Kasumi-1 (cell line): Measurements from ENCODE around the gene SBNO1.
"Not testable (repeated sequence)": the region's sequence is repeated elsewhere in the genome, so short reads cannot be mapped to it uniquely, and the experiment has no call there.

Experiments used
- DNase-seq, 2 experiments: peaks; one replicate each; lab custom pipeline; 2025; lab: John Stamatoyannopoulos, UW

SBNO1 gene

DNA sequence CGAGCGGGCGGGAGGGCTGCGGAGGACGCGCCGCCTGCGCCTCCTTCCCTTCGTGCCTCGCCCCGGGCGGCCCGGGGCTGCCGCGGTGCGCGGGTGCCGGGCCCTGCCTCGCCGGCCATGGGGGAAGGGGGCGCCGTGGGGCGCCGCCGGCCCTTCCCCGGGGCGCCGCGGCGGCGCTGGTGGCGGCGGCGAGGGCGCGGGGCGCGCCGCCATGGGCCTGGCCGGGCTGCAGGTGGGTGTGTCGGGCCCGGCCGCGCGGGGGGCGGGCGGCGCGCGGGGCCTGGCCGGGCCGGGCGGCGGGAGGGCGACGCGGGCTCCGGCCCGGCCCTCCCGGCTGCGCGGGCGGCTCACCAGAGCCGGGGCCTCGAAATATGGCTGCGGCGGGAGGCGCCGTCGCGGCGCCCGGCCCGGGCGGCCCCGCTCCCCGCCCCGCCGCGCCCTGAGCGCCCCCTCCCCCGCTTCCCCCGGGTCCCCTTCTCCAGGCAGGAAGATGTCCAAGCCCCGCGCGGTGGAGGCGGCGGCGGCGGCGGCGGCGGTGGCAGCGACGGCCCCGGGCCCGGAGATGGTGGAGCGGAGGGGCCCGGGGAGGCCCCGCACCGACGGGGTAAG lies 24.4 kb upstream of the SBNO1 start:
- no peak for DNase-seq

DNA sequence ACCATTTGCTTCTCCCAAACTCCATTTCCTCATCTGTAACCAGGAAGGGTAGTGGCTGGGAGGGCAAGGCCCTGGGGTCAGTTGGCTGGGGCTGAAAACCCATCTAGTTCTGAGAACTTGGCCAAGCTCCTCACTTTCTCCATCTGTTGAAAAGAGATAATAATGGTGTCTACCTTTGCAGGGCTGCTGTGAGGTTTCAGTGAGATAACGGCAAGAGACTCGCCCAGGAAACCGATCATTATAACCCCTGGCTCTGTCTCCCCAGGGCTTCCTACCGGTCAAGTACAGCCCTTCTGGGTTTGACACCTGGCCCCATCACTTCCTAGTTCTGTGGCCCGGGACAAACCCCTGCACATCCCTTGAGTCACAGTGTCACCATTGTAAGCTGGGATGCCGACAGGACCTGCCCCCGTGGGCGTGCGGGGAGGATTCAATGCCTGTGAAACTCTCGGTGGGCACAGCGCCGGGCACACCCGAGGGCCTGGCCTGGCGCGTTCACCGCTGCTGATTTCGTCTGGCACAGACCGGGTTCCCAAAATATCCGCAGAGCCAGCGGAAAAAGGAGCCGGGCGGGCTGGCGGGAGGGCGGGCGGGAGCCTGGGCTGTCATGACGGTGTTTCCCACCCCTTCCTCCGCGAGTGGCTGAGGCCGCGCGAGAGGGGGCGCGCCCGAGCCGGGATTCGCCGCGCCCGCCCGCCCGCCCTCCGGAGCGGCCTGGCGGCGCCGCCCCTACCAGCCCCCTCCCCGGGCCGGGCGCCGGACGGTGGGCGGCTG lies 23.7 kb upstream of the SBNO1 start:
- peak; percentile 62 to 66 for DNase-seq

DNA sequence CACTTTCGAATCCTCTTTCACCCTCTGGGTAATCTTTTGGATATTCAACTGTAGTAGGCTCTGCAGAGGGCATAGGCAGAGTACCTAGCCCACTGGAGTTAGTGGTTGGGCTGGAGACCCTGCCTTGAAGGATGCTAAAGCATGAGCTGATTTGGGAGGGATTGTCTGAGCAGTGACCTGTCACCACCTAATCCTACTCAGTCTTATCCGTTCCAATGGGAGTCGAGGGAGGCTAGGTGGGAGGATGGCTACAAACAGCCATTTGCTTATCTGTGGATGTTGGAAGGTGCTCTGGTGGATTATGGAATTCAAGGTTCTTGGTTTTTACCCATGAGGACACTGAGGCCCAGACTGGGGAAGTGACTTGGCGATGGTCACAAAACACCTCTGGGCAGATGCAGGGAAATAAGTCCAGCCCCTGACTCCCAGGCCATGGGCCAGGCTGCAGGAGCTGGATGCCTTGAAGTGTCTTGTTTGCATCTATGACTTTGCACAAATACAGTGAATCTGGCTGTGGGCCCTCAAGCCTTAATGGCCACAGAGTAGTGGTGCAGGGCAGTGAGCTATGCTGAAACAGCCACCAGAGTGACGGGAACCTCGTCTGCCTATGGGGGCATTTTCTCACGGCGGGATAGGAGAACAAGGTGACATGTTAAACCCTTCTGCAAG lies 23.0 kb upstream of the SBNO1 start:
- DNase-seq: no peak

DNA sequence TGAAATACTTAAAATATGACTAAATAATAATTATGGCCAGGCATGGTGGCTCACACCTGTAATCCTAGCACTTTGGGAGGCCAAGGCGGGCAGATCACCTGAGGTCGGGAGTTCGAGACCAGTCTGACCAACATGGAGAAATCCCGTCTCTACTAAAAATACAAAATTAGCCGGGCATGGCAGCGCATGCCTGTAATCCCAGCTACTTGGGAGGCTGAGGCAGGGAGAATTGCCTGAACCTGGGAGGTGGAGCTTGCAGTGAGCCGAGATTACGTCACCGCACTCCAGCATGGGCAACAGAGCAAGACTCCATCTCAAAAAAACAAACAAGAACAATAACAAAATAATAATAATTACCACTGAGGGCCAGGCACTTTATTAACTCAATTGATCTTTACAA lies 20.9 kb upstream of the SBNO1 start:
- DNase-seq: not testable (repeated sequence)

DNA sequence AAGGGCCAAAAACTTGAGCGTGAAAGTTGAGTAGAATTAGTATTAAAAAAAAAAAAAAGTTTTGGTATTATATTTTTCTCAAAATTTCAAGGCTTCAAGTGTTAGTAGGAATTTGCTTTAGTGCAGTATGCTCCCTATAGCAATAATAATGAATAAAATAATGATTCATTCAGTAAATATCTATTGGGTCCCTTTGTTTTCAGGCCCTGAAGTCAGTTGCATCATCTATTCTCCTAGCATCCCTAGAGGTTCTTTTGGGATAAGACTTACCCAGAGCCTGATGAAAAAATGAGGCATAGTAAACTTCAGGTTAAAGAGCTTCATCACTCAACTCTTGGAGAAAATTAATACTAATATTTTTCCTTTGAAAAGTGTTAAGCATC lies 20.3 kb upstream of the SBNO1 start:
- DNase-seq: peak in 1 of 2 experiments; percentile 11

DNA sequence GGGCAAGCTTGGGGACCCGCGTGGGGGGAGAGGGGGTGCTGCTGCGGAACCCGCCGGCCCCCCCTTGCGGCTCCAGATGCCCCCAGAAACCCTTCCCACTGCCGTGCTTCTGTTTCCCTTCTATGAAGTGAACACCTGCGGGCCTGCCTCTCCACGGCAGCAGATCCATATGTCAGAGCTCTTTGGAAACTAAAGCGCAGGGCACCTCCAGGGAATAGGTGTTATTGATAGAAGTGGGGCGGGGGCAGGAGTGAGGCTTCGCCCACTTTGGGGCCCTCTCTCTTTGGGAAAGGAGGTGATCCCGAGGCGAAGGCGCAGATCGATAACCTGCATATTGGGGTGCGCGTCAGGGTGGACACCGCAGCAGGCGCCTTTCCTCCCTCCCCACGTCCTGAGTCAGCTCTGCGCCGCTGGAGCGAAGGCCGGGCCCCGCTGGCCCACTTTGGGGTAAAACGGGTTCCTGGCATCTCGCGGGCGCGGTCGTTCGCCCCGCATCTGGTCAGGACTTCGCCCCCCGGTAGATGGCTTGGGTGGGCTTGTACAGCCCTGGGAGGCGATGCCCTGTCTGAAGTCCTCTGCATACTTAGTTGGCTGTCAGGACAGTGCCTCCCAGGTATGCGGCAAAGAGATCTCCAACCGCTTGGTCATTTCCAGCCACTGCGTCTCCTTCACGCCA lies 19.8 kb upstream of the SBNO1 start:
- no peak for DNase-seq

DNA sequence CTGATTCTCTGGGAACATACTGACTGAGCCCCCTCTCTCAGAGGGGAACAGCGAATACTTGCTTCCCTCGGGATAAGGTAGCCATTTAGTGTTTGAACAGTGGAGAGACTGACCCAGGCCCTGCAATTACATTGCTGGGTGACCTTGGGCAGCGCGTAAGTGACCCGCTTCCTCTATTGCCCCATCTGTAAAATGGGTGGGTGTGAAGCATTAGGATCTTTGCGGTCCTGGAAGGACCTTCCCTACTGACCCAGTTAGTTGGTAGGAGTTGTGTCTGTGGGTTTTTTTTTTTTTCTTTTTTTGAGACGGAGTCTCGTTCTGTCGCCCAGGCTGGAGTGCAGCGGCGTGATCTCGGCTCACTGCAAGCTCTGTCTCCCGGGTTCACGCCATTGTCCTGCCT lies 18.0 kb upstream of the SBNO1 start:
- DNase-seq: no peak

DNA sequence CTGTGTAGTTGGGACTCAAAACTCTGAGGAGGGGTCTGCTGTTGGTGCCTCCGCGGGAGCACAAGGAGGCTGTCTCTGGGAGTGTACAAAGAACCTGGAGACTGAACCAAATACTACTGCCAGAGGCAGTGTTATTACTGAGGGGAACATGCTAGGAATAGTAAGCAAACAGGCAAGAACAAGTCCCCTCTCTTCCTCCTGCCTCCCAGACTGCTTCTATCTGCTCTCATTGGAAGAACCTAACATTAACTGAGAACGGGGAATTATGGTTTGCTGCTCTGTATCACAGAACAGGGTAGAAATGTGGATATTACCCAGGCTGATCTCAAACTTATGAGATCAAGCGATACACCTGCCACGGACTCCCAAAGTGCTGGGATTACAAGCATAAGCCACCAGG lies 14.7 kb upstream of the SBNO1 start:
- no peak for DNase-seq

DNA sequence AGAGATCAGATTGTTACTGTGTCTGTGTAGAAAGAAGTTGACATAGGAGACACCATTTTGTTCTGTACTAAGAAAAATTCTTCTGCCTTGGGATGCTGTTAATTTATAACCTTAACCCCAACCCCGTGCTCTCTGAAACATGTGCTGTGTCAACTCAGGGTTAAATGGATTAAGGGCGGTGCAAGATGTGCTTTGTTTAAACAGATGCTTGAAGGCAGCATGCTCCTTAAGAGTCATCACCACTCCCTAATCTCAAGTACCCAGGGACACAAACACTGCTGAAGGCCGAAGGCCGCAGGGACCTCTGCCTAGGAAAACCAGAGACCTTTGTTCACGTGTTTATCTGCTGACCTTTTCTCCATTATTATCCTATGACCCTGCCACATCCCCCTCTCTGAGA lies 7.8 kb upstream of the SBNO1 start:
- DNase-seq: not testable (repeated sequence)

DNA sequence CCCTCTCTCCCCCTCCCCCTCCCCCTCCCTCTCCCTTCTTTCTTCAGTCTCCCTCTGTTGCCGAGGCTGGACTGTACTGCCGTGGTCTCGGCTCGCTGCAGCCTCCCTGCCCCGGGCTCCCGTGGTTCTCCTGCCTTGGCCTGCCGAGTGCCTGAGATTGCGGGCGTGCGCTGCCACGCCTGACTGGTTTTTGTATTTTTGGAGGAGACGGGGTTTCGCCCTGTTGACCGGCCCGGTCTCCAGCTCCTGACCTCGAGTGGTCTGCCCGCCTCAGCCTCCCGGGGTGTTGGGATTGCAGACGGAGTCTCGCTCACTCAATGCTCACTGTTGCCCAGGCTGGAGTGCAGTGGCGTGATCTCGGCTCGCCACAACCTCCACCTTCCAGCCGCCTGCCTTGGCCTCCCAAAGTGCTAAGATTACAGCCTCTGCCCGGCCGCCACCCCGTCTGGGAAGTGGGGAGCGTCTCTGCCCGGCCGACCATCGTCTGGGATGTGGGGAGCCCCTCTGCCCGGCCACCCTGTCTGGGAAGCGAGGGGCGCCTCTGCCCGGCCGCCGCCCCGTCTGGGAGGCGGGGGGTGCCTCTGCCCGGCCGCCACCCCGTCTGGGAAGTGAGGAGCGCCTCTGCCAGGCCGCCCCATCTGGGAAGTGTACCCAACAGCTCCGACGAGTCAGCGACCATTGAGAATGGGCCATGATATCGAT lies 7.2 kb upstream of the SBNO1 start:
- DNase-seq: not testable (repeated sequence)

DNA sequence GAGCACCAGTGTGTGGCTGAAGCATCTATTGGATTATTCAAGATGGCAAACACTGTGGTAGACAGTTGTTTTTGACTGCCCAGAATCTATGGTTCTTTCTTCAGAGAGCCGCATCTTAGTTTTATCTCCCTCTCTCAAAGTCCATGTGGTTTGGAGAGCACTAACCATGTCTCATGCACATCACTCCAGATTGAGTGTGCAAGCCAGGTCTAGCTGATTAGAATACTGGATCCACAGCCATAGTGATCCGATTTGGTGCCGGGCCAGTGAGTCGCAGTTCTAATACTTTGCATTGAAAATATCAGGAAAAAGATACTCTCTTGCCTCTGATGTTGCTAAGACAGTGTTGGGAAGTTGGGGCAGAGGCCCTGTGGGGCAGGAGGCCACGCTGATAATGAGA lies 4.6 kb upstream of the SBNO1 start:
- DNase-seq: no peak

DNA sequence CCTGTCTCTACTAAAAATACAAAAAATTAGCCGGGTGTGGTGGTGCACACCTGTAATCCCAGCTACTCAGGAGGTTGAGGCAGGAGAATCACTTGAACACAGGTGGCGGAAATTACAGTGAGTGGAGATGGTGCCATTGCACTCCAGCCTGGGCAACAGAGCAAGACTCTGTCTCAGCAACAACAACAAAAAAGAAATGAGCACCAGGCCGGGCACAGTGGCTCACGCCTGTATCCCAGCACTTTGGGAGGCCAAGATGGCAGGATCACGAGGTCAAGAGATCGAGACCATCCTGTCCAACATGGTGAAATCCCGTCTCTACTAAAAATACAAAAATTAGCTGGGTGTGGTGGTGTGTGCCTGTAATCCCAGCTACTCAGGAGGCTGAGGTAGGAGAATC lies 3.8 kb upstream of the SBNO1 start:
- DNase-seq: not testable (repeated sequence)

DNA sequence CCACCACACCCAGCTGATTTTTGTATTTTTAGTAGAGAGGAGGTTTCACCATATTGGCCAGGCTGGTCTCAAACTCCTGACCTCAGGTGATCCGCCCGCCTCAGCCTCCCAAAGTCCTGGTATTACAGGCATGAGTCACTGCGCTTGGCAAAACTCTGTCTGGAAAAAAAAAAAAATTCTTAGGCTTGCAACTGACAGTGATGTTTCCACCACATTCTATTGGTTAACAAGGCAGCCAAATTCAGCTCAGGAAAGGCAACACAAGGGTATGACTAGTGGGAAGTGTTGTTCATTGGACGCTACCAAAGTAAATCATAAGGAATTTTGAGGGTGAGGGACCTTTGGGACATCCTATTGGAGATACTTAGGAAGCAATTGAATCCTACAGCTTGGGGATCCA lies 2.9 kb upstream of the SBNO1 start:
- no peak for DNase-seq

DNA sequence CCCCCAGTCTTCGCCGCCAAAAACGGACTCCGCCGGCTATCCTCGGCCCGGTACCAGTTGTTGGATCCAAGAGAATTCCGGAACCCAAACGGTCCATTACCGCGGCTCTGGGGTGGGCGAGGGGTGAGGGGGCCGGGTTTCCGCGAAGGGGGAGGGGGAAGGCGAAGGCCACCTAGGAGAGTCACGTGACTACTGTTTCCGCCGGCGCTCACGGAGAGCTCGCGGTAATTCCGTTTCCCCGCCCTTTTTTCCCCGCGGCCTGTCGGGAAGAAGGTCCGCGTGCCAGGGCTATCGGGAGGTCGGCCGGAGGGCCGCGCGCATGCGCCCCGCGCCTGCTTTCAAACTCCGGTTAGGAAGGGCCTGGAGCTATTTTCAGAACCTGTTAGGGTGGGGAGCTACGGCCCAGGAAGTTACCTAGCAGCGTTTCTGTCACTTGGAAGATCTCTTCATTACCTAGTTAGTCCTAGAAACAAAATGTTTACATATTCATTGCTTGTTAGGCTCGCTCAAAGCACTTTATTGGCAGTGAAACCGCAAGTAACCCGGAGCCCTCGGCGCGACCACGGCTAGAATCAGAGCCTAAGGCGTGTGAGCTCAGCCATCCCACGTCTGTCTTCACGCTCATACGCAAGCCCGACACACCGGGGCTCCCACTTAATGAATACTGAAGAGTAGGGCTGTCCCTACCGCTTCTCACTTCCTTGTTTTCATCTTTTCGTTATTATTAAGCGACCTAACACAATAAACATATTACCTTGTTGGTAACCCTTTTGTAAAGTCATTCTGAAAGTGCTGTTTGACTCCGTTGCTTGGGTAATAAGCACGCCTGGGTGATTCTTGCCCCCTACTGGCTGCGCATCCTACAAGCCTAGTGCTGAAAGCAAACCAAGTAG lies 624 bp upstream of the SBNO1 start:
- DNase-seq: peak; percentile 97 to 98

DNA sequence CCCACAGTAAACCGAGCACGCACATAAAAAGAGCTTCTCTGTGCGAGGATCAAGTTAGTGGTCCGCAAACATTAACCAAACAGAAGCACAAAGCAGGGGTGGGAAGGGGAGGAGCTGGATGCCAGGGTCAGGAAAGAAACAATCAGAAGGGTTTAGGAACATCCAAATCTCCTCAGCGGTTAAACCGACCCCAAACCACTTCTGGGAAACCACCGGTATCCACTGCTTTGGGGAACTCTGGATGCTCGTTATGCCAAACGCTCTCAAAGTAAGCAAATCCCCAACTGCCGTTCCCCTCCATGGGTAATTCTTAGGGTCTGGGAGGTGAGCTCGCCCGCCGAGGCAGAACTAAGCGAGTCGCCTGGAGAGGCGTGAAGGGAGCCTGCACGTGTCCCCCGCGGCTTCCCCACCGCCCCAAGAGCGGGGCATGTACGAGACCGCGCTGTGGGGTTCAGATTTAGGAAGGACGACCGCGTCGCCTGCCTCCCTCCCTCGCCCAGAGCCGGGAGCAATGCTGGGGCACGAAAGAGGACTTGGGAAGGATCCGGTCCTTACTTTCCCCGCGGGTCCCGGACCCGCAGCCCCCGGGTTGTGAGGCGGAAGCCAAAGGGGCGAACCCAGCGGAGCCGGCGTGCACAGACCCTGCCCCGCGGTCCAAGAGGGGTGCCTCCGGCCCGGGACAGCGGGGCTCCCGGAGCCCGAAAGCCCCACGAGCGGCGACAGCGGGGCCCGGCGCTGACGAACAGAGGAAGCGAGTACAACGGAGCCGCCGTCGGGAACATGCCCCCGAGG lies 711 bp downstream of the SBNO1 start:
- peak; percentile 43 to 74 for DNase-seq

DNA sequence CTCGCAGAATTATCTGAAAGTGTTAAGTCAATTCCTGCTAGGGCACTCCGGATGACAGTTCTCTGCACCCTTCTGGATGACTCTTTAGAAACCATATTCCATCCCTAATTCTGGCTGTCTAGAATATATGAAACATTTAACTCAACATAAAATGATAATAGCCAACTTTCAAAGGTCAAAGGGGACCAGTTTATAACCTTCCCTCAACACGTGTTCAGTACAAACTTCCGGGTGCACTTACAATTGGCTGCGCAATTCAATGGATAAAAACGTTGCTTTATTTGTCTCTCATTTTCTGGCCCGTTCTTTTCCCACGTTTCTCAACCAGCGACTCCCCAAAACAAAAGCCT lies 1.3 kb downstream of the SBNO1 start:
- peak; percentile 46 to 74 for DNase-seq

DNA sequence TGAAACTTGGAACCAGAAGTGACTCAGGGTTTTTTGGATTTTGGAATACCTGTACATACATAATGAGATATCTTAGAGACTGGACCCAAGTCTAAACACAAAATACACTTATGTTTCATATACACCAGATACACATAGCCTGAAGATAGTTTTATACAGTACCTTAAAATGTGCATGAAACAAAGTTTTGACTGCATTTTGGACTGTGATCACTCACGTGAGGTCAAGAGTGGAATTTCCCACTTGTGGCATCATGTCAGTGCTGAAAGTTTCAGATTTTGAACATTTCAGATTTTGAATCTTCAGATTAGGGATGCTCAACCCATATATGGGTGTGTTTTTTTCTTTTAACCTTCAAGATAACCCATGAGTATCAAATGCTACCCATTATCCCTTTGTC lies 6.6 kb downstream of the SBNO1 start:
- DNase-seq: no peak

DNA sequence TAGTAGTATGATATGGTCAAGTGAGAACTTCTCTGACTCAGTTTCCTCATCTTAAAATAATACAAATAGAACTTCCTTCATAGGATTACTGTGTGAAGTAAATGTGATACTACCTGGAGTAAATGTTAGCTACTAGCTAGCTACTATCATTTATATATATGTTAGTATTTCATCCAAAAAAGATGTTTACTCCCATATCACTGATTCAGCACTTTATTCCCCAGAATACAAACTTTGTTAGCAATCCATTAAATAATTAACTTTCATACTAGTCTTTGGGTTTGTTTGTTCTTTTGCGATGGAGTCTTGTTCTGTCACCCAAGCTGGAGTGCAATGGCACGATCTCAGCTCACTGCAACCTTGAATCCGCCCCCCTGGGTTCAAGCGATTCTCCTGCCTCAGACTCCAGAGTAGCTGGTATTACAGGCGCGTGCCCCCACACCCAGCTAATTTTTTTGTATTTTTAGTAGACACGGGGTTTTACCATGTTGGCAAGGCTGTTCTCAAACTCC lies 8.4 kb downstream of the SBNO1 start:
- no peak for DNase-seq

DNA sequence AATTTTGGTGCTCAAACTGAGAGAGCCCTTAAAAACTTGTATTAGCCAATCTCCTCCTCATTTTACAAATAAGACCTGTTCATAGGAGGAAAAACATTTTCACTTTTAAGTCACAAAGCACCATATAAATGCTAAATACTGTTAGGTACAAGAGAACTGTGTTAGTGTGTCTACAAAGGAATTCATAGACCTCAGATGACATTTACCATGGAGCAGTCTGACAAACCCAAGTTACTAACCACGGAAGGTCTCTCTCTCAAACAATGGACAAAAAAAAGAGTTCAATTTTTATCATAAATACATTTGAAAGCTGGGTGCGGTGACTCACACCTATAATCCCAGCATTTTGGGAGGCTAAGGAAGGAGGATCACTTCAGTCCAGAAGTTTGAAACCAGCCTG lies 10.0 kb downstream of the SBNO1 start:
- no peak for DNase-seq

DNA sequence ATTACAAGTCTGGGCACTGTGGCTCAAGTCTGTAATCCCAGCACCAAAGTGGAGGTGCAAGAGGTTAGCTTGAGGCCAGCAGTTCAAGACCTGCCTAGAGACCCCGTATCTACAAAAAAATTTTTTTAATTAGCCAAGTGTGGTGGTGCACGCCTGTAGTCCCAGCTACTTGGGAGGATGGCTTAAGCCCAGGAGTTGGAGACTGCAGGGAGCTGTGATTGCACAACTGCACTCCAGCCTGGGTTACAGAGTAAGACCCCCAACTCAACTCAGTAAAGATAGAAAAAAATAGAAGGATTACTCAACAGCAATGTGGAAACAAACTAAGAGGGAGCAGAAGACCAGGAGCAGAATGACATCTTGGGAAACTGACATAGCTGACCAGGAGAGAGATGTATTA lies 13.3 kb downstream of the SBNO1 start:
- no peak for DNase-seq
